GM19043 (cell line): ENCODE measurements around the gene COL19A1.

ENCODE experiments used
- ATAC-seq: cut with Tn5 transposase; IDR thresholded peaks from one replicate; pipeline ENCODE4 v1.9.1; 2021; ENCODE audit warnings: low read depth; ENCODE audit not compliant: unreplicated experiment

The COL19A1 gene

DNA sequence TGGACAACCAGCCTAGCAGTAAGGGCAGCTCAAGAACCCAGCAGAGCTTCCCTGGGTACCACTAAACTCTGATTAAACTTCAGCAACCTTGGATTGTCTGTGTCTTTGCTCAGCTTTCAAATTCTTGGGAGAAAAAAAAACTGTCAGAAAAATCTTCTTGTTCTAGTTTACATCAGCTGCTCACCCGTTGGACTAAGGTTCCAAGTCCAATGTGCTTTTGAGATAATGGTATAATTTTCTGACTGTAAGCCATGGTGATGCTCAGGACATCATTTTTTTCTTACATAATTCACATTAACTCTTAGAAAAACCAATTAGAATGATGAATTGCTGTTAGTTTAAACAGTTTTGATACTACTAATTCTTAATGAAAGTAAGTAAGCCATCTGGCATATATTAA lies 290.7 kb downstream of the COL19A1 start:
- ATAC-seq: no peak

- ATAC-seq: no peak
These were observed 293.9 kb downstream of the COL19A1 start for GRCh38 chr6:70160276-70160675.

DNA sequence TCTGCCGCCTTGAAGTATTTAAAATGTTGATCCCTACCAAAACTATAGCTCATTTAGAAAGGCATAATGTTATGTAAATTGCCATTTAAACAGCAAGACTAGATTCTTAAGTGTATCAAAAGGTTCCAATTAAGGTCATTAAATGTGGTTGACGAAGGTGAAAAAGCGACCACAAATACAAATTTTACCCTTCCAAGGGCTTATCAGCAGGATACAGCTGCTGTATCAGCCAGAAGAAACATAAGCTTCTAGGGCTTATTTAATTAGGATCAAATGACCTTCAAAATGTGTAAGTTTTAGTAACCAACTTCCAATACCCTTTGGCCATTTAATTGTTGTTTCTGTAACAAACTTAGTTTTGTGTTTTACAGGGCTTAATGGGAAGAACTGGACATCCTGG lies 296.6 kb downstream of the COL19A1 start:
- ATAC-seq: no peak

GRCh38 chr6:70163795-70164194 lies 297.4 kb downstream of the COL19A1 start:
- no peak for ATAC-seq

DNA sequence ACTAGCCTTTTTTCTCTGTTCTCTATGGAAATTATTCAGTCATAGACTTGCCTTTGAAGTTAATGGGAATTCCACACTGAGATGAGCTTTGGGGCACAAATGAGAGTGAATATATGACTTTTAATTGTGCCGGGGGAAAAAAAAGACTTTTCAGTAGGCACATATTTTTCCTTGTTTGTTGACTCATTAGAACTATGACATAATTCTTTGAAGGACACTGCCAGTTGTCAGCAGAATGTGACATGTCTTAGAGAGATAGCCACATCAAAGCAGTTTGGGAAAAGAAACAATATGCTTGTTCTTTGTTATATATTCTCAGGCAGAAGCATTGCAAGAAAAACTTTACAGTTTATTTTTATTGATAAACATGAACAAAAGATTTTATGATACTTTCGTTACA lies 298.2 kb downstream of the COL19A1 start:
- no peak for ATAC-seq

GRCh38 chr6:70166088-70166958 lies 300.0 kb downstream of the COL19A1 start:
- ATAC-seq: peak; percentile 71

GRCh38 chr6:70168681-70169377 lies 302.5 kb downstream of the COL19A1 start:
- no peak for ATAC-seq

DNA sequence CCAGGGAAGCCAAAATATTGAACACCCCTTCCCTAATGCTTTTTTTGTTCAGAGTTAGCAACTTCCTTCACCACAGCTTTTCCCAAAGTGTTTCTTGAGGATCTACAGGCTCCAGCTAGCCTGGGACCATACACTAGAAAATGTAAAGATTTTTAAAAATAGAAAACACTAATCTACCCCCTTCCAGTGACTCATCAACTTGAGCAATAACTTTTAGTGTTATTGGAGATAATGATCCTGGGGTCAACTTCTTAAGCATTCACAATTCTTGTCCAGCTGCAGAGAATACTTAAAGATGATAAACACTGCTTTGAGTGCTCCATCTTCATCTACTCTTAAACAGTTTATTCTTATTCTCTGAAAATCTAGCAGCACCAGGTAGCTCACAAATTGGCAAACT lies 304.9 kb downstream of the COL19A1 start:
- no peak for ATAC-seq

- no peak for ATAC-seq
These were observed 305.9 kb downstream of the COL19A1 start for GRCh38 chr6:70172252-70172651.

- ATAC-seq: no peak
These were observed 309.4 kb downstream of the COL19A1 start for GRCh38 chr6:70175770-70176169.

DNA sequence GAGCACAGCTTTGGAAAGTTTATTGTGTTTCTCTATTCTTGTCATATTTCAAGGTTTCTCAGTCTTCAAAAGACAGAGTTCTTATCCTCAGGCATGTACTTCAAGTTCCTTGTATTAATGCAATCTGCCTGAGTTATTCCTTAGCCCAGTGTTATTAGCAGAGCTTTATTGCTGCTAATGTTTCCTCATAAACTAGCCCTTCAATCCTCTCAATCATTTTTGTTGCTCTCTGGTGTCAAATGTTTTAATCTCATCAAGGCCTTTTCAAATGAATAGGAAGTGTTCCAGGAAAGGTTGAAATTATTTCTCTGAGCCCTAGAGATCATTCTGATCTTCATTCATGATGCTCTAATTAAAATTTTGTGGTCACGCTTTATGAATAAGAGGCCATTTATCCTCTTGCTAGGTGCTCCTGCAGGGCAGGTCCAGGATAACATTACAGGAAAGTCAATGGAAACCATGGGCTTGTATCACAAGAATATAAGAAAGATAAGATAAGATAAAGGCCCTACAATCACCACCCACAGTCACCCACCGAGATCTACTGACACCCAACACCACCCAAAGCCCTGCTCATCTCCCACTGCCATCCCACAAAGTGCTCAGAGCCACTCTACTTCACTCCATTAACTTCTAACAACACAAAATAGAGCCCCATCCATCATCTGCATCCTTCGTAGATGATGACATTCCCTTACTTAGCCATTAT lies 310.6 kb downstream of the COL19A1 start:
- no peak for ATAC-seq

DNA sequence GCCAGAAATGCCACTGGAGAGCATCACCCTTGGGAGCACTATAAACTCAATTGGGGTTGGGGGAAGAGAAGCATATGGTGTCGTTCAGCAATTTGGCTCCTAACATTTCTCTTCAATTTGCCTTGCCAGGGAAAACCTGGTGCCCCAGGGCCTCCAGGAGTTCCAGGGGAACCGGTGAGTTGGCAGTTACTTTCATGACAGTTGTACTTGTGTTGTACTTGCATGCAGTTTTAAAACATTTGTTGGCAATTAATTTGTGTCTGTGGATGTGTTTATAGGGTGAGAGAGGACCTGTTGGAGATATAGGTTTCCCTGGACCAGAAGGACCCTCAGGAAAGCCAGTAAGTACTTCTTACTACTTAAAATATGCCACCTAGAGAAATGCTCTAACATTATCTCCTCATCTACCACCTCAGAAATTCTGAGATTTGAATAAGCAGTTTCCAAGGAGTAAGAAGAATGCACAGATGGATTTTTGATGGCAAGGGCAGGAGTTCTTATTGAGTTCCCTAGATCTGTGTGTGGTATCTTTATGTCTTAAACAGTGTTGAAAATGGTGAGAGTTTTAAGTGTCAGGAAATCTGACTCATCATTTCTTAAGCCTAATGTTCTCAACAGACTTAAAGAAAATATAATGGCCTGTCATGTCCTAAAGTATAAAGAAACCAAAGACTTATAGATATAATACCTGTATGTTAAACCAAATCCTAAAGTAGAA lies 314.0 kb downstream of the COL19A1 start:
- ATAC-seq: no peak

GRCh38 chr6:70180901-70181599 lies 314.7 kb downstream of the COL19A1 start:
- ATAC-seq: no peak

- ATAC-seq: no peak
These were observed 317.2 kb downstream of the COL19A1 start for GRCh38 chr6:70183538-70183937.

- no peak for ATAC-seq
These were observed 318.4 kb downstream of the COL19A1 start for GRCh38 chr6:70184723-70185122.

- no peak for ATAC-seq
These were observed 320.1 kb downstream of the COL19A1 start for GRCh38 chr6:70186461-70186860.

- ATAC-seq: no peak
These were observed 321.8 kb downstream of the COL19A1 start for GRCh38 chr6:70188202-70188601.

- no peak for ATAC-seq
These were observed 328.1 kb downstream of the COL19A1 start for GRCh38 chr6:70194421-70194820.

DNA sequence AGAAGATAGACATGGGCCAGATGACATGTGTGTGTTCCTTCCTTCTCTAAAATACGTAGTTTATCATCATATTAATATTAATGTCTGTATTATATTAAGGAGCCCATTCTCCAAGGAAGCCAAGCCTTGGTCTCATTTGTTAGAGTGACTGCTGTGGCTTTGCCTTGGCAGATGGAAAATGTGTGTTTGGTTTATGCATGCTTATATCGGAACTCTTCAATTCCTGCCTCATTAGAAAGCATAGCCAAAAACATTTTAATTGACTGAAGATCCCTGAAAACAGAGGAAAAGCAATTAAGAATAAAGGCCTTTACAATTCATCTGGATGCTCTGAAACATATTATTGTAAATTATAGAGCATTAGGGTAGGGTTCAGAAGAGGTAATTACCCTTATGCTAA lies 330.2 kb downstream of the COL19A1 start:
- no peak for ATAC-seq

DNA sequence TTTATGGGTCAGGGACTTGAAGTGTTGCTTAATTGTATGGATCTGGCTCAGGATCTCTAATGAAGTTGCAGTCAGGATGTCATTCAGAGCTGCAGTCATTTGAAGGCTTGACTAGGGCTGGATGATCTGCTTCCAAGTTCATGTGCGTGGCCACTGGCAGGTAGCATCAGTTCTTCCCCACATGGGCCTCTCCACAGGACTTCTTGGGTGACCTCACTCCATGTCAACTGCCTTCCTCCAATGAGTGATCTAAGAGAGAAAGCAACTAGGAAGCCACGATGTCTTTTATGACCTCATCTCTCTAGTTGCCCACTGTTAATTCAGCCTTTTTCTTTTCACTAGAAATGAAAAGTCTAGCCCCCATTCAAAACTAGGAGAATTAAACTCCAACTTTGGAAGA lies 332.4 kb downstream of the COL19A1 start:
- no peak for ATAC-seq
